ENCODE data around the gene EPB41L4A. TPM values are rescaled to one million over a fixed set of nuclear protein-coding genes. Genes with fewer than 3 reads are reported as not detected.

The EPB41L4A gene
- total RNA-seq, 1 donor = 0.86 TPM

DNA sequence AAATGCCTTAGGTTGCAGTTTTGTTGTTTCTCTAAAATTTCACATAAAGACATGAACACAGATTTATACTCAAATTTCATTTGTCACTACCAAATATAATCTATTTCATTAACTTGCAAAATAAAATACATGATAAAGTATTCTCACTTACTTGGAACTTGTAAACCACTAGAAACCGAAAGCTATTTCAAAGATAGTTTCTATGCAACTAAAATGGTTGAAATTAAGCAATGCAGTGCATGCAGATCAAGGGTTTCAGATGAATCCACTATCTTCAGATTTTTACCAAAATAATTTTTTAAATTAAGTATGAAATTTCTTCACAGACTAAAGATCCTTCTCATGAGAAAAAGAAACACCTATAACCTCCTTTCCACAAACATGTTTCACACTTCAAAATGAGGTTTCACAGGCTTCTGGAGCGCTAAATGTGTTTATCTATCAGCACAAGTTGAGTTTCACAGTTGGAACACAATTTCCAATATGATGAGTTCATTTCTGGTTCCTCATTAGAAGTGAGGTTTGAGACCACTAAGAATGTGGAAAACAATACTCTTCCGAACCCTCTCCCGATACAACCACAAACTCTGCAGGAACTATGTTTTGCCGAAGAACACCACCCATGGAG lies 63.9 kb downstream of the EPB41L4A start:
- no peak for DNase-seq (ENCODE audit: low read depth)
- TF ChIP-seq, protein P1, sequence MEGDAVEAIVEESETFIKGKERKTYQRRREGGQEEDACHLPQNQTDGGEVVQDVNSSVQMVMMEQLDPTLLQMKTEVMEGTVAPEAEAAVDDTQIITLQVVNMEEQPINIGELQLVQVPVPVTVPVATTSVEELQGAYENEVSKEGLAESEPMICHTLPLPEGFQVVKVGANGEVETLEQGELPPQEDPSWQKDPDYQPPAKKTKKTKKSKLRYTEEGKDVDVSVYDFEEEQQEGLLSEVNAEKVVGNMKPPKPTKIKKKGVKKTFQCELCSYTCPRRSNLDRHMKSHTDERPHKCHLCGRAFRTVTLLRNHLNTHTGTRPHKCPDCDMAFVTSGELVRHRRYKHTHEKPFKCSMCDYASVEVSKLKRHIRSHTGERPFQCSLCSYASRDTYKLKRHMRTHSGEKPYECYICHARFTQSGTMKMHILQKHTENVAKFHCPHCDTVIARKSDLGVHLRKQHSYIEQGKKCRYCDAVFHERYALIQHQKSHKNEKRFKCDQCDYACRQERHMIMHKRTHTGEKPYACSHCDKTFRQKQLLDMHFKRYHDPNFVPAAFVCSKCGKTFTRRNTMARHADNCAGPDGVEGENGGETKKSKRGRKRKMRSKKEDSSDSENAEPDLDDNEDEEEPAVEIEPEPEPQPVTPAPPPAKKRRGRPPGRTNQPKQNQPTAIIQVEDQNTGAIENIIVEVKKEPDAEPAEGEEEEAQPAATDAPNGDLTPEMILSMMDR (IDR thresholded peaks at IDR 0.05; ENCODE audit: insufficient read depth, low read depth, low read length) = no peak
- no peak overlapping the region for H3K4me3 ChIP-seq (ENCODE audit: low read depth, low read length)

DNA sequence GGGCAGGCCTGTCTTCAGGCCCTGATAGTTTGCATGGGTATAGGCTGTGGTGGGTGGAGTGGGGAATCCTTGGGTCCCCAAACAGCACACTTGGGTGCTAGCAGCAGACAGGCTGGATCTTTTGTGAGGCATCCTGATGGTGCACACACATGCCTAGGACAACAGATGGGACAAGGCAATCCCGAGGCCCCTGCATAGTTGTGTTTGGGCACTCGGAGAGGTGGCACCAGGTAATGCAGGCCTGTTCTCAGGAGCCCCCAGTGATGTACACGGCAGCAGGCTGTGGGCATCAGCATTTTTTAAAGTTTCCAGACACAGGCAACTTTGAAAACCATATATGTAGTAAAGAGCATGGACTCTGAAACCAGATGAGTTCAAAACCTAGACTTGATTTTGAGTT lies 65.4 kb downstream of the EPB41L4A start:
- TF ChIP-seq, protein P1 (IDR thresholded peaks at IDR 0.05; ENCODE audit: insufficient read depth, low read depth, low read length) = no peak
- no peak overlapping the region for H3K4me3 ChIP-seq (ENCODE audit: low read depth, low read length)
- DNase-seq (ENCODE audit: low read depth) = no peak

DNA sequence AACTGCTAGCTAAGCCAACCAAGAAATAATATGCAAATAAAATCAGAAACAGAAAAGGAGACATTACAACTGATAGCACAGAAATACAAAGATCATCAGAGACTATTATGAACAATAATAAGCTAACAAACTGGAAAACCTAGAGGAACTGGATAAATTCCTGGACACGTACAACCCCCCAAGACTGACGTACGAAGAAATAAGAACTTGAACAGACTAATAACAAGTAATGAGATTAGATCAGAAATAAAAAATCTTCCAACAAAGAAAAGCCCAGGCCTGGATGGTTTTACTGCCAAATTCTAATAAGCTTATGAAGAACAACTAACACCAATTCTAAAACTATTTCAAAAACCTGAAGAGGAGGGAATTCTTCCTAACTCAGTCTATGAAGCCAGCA lies 67.9 kb downstream of the EPB41L4A start:
- no peak overlapping the region for H3K4me3 ChIP-seq (ENCODE audit: low read depth, low read length)
- no peak for DNase-seq (ENCODE audit: low read depth)
- TF ChIP-seq, protein P1 (IDR thresholded peaks at IDR 0.05; ENCODE audit: insufficient read depth, low read depth, low read length) = no peak

DNA sequence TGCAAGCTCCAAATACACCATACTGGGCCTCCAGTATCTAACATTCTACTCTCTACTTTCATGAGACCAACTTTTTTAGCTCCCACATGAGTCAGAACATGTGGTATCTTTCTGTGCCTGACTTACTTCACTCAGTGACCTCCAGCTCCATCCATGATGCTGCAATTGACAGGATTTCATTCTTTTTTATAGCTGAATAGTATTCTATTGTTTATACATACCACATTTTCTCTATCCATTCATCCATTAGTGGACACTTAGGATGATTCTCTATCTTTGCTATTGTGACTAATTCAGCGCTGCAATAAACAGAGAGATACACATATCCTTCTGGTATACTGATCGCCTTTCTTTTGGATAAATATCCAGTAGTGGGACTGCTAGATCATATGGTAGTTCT lies 68.5 kb downstream of the EPB41L4A start:
- no peak overlapping the region for H3K4me3 ChIP-seq (ENCODE audit: low read depth, low read length)

DNA sequence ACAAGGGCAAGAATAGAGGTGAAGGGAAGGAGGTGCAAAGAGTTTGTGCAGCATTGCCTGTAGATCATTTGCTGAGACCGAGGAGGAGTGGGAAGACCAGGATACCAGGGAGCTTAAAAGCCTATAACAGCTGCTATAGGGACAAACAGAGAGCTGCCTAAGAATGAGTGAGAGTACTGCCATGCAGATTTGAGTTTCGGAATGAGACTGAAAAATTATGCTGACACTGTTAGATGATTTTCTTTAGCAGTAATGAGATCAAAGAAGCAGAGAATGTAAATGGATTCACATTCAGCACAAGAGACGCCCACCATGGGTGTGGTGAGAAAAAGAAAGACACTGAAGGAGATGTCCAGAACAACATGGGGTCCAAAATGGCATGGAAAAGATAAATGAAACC lies 69.7 kb downstream of the EPB41L4A start:
- H3K4me3 ChIP-seq (ENCODE audit: low read depth, low read length) = no peak overlapping the region
- DNase-seq (ENCODE audit: low read depth) = no peak
- TF ChIP-seq, protein P1 (IDR thresholded peaks at IDR 0.05; ENCODE audit: insufficient read depth, low read depth, low read length) = no peak

More for the DNA sequence above, 68.5 kb downstream of the EPB41L4A start:
- DNase-seq (ENCODE audit: low read depth) = no peak
- TF ChIP-seq, protein P1 (IDR thresholded peaks at IDR 0.05; ENCODE audit: insufficient read depth, low read depth, low read length) = no peak

DNA sequence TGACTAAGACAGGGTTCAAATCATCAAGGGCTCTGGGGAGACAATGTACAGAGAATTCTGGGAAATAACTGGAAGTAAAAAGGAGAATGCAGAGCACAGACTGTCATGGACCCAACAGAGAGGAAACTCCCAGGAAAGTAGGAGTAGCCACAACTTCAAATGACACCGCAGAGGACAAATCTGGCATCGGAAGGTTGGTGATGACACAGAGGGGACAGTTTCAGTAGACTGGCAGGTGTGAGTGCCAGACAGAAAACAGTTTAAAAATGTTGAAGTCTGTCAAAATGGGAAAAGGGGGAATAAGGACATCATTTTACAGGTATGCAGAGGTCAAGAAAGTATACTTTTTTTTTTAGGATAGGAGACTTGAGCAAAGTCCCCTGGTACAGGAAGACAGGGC lies 70.2 kb downstream of the EPB41L4A start:
- TF ChIP-seq, protein P1 (IDR thresholded peaks at IDR 0.05; ENCODE audit: insufficient read depth, low read depth, low read length) = no peak
- no peak overlapping the region for H3K4me3 ChIP-seq (ENCODE audit: low read depth, low read length)
- DNase-seq (ENCODE audit: low read depth) = no peak

DNA sequence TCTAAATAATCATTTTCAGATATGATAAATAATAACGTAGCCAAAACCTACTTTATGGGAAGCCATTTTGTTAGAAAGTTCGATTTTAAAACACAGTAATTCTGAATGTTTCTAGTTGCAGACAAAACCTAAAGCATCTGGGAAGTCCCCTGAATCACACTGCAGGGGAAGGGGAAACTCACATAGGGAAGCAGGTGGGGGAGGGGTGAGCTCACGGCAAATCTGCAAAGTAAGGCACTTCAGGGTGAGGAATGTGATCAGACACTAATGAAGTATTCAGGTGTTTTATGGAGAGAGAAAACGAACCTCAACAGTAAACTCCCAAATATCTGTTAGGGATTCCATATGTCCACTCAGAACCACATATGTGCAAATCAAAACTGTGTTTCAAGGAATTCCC lies 70.7 kb downstream of the EPB41L4A start:
- no peak for DNase-seq (ENCODE audit: low read depth)
- TF ChIP-seq, protein P1 (IDR thresholded peaks at IDR 0.05; ENCODE audit: insufficient read depth, low read depth, low read length) = no peak
- H3K4me3 ChIP-seq (ENCODE audit: low read depth, low read length) = no peak overlapping the region
